Osteoblast (primary cell): ENCODE measurements around the gene NPEPL1. TPM values are rescaled to one million over a fixed set of nuclear protein-coding genes. Genes with fewer than 3 reads are reported as not detected.

Source experiments
- DNase-seq: peaks from one replicate; pipeline ENCODE4 v3.0.0; 2011; ENCODE audit warnings: low spot score, mixed read lengths; ENCODE audit not compliant: insufficient read length; ENCODE audit errors: missing footprints
- H2AFZ ChIP-seq: 2 replicates; pipeline ENCODE4 v1.6.0; 2011; ENCODE audit warnings: mild to moderate bottlenecking, low read length
- H3K27ac ChIP-seq: 2 replicates; pipeline ENCODE4 v1.5.1; 2011; ENCODE audit warnings: mild to moderate bottlenecking, low read depth, low read length, moderate library complexity
- H3K27me3 ChIP-seq: 2 replicates; pipeline ENCODE4 v1.6.0; 2012; ENCODE audit warnings: mild to moderate bottlenecking, control low read depth, inconsistent platforms, low read length, moderate library complexity; ENCODE audit not compliant: insufficient read depth
- H3K36me3 ChIP-seq: 2 replicates; pipeline ENCODE4 v1.5.1; 2011; ENCODE audit warnings: mild to moderate bottlenecking, low read length, control low read depth, moderate library complexity; ENCODE audit not compliant: insufficient read depth
- H3K4me1 ChIP-seq: 2 replicates; pipeline ENCODE4 v1.5.1; 2011; ENCODE audit warnings: mild to moderate bottlenecking, low read length, control low read depth, moderate library complexity; ENCODE audit not compliant: insufficient read depth
- H3K4me2 ChIP-seq: 2 replicates; pipeline ENCODE4 v1.6.0; 2011; ENCODE audit warnings: mild to moderate bottlenecking, low read length; ENCODE audit not compliant: insufficient read depth
- H3K4me3 ChIP-seq: fragments of 200-600 bp; sonication (generic); 3 replicates; pipeline ENCODE4 v1.5.1; 2012; ENCODE audit warnings: mild to moderate bottlenecking, low read length, inconsistent platforms; ENCODE audit not compliant: insufficient read depth
- H3K79me2 ChIP-seq: 2 replicates; pipeline ENCODE4 v1.6.0; 2012; ENCODE audit warnings: mild to moderate bottlenecking, low read length, control low read depth, inconsistent platforms; ENCODE audit not compliant: insufficient read depth
- H3K9me3 ChIP-seq: 2 replicates; pipeline ENCODE4 v1.5.1; 2011; ENCODE audit warnings: low read depth, low read length, control low read depth
- H4K20me1 ChIP-seq: 2 replicates; pipeline ENCODE4 v1.6.0; 2012; ENCODE audit warnings: mild to moderate bottlenecking, low read length, control low read depth; ENCODE audit not compliant: insufficient read depth
- total RNA-seq: library from RNA; depleted of rRNA; stranded (reverse); fragments of >200 nt; gene quantifications from 2 replicates; pipeline ENCODE4 v1.2.3, GENCODE V29; 2012
- TF ChIP-seq, protein P1 (sequence below): IDR thresholded peaks from 2 replicates; pipeline ENCODE4 v1.5.1; 2011; ENCODE audit warnings: mild to moderate bottlenecking, low read depth, low read length, moderate library complexity; ENCODE audit errors: extremely low read depth

NPEPL1 gene
- total RNA-seq, 1 donor, result 29.7 TPM

DNA sequence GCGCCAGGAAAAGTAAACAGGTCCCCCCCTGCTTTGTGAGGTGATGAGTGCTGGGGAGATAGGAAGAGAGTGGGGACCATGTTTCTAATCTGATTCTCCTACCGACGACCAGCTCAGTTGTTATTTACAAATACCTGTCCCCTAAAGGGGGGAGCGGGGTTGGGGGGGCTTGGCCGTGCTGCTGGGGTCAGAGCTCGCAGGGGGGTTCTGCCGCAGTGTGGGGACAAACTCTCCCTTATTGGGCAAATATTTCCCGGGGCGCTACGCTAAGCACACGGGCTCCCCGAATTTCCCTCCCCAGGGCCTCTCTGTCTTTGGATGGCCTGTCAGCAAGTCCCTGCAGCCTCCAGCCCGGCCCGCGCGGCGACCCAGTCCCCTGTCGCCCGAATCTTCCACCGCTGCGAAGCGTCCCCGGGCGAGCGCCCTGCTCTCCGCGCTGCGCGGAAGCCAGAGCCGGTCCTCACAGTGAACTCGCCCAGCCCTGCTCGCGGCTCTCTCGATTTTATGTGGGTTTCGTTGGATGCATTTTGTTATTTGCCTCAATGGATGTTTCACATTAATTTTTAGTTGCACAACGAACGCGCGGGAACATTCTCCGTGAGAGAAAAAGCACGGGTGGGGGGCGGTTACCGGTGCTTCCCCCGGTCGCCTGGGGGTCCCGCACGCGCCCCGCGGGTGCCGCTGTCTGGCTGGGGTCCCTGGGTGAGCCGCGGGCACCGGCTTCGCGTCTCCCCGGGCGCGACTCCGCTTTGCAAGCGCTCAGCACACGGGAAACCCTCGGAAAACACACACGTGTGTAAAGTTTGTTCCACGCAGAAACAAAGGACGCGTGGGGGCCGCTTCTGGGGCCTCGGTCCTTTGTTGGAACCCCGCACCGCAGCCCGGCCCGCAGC is 43.1 kb upstream of the NPEPL1 start:
- H3K27me3 ChIP-seq, result no peaks in the 10 kb centered on the region
- peaks cover 35% of the 10 kb centered on the region for H3K79me2 ChIP-seq
- peaks cover 37% of the 10 kb centered on the region for H3K4me1 ChIP-seq
- TF ChIP-seq, protein P1, sequence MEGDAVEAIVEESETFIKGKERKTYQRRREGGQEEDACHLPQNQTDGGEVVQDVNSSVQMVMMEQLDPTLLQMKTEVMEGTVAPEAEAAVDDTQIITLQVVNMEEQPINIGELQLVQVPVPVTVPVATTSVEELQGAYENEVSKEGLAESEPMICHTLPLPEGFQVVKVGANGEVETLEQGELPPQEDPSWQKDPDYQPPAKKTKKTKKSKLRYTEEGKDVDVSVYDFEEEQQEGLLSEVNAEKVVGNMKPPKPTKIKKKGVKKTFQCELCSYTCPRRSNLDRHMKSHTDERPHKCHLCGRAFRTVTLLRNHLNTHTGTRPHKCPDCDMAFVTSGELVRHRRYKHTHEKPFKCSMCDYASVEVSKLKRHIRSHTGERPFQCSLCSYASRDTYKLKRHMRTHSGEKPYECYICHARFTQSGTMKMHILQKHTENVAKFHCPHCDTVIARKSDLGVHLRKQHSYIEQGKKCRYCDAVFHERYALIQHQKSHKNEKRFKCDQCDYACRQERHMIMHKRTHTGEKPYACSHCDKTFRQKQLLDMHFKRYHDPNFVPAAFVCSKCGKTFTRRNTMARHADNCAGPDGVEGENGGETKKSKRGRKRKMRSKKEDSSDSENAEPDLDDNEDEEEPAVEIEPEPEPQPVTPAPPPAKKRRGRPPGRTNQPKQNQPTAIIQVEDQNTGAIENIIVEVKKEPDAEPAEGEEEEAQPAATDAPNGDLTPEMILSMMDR, result no peak
- H3K4me2 ChIP-seq, result peak overlapping the region; percentile 98
- no peaks in the 10 kb centered on the region for H3K9me3 ChIP-seq
- no peak for DNase-seq
- H2AFZ ChIP-seq, result peak overlapping the region; percentile 95
- no peak overlapping the region for H3K27ac ChIP-seq
- H4K20me1 ChIP-seq, result peaks cover 5% of the 10 kb centered on the region
- H3K36me3 ChIP-seq, result no peaks in the 10 kb centered on the region
- peak overlapping the region; percentile 95 for H3K4me3 ChIP-seq

DNA sequence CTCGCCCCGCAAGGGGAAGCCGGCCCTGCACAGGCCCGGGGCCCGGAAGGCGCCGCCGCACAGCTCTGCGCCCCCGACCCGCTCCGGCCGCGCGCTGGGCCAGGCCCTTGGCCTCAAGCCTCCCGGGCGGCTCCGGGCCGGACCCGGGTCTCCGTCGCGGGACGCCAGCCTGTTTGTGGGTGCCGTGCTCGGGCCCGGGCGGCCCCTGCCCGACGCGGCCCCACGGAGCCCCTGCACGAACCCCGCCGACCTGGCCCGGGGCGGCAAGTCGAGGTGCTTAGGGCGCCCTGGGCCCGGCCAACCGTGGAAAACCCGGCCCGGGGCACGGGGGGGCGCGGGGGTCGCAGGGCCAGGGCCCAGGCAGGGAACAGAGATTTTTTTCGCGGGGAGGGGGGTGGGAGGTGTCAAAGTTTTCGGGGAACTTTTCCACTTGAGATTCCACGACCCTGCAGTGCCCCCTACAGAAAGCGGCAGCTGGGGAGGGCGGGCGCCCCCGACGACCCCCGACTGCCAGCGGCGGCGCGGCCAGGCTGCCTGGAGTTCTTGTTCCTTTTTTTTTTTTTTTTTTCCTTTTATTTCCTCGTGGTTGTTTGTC is 42.3 kb upstream of the NPEPL1 start:
- peaks cover 42% of the 10 kb centered on the region for H3K79me2 ChIP-seq
- H3K4me3 ChIP-seq, result peak overlapping the region; percentile 95
- H3K27ac ChIP-seq, result peak overlapping the region; percentile 90
- H4K20me1 ChIP-seq, result peaks cover 5% of the 10 kb centered on the region
- peak overlapping the region; percentile 98 for H3K4me2 ChIP-seq
- H2AFZ ChIP-seq, result peak overlapping the region; percentile 95
- H3K36me3 ChIP-seq, result no peaks in the 10 kb centered on the region
- peaks cover 42% of the 10 kb centered on the region for H3K4me1 ChIP-seq
- TF ChIP-seq, protein P1, result no peak
- H3K9me3 ChIP-seq, result no peaks in the 10 kb centered on the region
- H3K27me3 ChIP-seq, result no peaks in the 10 kb centered on the region
- DNase-seq, result peak; percentile 97

DNA sequence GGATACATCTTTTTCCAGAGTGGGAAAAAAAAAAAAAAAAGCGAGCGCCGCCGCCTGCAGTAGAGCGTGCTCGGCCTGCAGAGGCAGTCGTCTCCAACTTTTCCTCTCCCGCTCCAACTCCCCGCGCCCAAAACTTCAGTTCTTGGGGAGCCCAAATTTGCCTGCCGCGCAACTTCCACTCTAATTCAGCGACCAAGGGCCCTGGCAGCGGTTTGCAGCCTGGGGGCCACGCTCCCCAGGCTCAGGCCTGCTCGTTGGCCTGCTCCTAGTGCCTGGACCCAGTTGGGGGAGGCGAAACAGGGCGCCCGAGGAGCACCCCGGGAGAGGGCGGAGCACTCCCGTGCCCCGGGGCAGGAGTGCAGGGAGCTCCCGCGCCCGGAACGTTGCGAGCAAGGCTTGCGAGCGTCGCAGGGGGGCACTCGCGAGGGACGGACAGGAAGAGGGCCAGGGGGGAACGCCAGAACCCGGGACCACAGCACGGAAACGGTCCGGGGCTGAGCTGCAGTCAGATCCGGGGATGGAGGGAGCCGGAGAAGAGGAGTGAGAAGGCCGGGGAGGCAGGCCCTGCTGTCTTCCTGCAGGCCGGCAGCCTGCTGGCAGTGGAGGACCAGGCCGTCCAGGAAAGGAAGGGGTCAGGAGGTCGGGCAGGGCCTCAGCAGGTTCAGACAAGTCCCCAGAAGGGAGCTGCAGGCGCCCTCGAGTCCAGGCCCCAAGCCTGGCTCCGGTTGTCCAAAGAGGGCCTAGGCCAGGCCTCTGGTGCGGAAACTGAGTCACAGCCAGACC is 41.6 kb upstream of the NPEPL1 start, which contains the start of gene STX16:
TSS of gene STX16 (plus strand) at position 508 of the 783 bp plus-strand sequence. CDS start 724 bp downstream, outside the sequence.
- DNase-seq, result peak; percentile 100
- H3K4me1 ChIP-seq, result peaks cover 41% of the 10 kb centered on the region
- H3K4me2 ChIP-seq, result peak within 1 kb of the TSS; percentile 98
- peaks cover 49% of the 10 kb centered on the region for H3K79me2 ChIP-seq
- H3K9me3 ChIP-seq, result no peaks in the 10 kb centered on the region
- TF ChIP-seq, protein P1, result peak; percentile 69
- H3K36me3 ChIP-seq, result no peaks in the 10 kb centered on the region
- peak within 1 kb of the TSS; percentile 95 for H3K4me3 ChIP-seq
- H4K20me1 ChIP-seq, result peaks cover 8% of the 10 kb centered on the region
- no peaks in the 10 kb centered on the region for H3K27me3 ChIP-seq
- peak within 1 kb of the TSS; percentile 95 for H2AFZ ChIP-seq
- peak within 1 kb of the TSS; percentile 90 for H3K27ac ChIP-seq
